Neural progenitor cell (in vitro differentiated cells): ENCODE data around the gene SOBP.

Experiments
- EZH2 ChIP-seq: fragments of 200-600 bp; sonication (generic); IDR thresholded peaks from 2 replicates; pipeline ENCODE4 v1.6.1; 2017; ENCODE audit warnings: antibody characterized with exemption, mild to moderate bottlenecking, moderate library complexity
- EZH2phosphoT487 ChIP-seq: fragments of 200-600 bp; sonication (generic); IDR thresholded peaks from 2 replicates; pipeline ENCODE4 v1.6.1; 2017; ENCODE audit warnings: antibody characterized with exemption
- TF ChIP-seq, protein P1 (sequence below): fragments of 200-600 bp; sonication (generic); IDR thresholded peaks from 2 replicates; pipeline ENCODE4 v1.5.1; 2017; ENCODE audit warnings: antibody characterized with exemption, mild to moderate bottlenecking

DNA sequence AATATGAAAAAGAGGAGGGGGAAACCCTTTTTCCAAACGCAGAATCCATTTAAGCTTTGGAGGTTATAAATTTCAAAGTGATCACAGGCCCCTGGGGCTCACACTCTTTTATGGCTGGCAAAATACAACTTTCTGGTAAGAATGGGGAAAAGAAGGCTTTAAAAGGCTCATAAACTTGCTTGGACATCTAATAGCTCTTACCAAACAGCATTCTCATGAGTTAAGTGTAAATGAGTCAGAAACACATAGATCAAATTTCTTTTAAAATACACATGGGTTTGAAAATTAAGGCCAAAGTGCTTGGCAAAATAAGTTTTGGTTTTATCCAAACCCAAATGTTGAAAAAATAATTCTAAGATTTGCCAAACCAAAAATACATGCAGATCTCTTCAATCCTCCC is 154.6 kb downstream of the SOBP start:
- TF ChIP-seq, protein P1, sequence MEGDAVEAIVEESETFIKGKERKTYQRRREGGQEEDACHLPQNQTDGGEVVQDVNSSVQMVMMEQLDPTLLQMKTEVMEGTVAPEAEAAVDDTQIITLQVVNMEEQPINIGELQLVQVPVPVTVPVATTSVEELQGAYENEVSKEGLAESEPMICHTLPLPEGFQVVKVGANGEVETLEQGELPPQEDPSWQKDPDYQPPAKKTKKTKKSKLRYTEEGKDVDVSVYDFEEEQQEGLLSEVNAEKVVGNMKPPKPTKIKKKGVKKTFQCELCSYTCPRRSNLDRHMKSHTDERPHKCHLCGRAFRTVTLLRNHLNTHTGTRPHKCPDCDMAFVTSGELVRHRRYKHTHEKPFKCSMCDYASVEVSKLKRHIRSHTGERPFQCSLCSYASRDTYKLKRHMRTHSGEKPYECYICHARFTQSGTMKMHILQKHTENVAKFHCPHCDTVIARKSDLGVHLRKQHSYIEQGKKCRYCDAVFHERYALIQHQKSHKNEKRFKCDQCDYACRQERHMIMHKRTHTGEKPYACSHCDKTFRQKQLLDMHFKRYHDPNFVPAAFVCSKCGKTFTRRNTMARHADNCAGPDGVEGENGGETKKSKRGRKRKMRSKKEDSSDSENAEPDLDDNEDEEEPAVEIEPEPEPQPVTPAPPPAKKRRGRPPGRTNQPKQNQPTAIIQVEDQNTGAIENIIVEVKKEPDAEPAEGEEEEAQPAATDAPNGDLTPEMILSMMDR, result no peak
- TF ChIP-seq EZH2phosphoT487 (no peak), EZH2 (no peak)
